Measurements from ENCODE around the gene SPTLC1.

- TF ChIP-seq, protein P1, sequence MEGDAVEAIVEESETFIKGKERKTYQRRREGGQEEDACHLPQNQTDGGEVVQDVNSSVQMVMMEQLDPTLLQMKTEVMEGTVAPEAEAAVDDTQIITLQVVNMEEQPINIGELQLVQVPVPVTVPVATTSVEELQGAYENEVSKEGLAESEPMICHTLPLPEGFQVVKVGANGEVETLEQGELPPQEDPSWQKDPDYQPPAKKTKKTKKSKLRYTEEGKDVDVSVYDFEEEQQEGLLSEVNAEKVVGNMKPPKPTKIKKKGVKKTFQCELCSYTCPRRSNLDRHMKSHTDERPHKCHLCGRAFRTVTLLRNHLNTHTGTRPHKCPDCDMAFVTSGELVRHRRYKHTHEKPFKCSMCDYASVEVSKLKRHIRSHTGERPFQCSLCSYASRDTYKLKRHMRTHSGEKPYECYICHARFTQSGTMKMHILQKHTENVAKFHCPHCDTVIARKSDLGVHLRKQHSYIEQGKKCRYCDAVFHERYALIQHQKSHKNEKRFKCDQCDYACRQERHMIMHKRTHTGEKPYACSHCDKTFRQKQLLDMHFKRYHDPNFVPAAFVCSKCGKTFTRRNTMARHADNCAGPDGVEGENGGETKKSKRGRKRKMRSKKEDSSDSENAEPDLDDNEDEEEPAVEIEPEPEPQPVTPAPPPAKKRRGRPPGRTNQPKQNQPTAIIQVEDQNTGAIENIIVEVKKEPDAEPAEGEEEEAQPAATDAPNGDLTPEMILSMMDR (IDR thresholded peaks at IDR 0.05; ENCODE audit: low read depth, low read length) = no peak
- TF ChIP-seq POLR2A (IDR thresholded peaks at IDR 0.05; ENCODE audit: extremely low read depth, insufficient read length) = no peak
- no peak for TF ChIP-seq MAX (IDR thresholded peaks at IDR 0.05; ENCODE audit: low read depth, low read length)
- TF ChIP-seq MYC (IDR thresholded peaks at IDR 0.05; ENCODE audit: low read depth, low read length) = no peak
These were observed 120.8 kb downstream of the SPTLC1 start for GRCh38 chr9:91994422-91994821.

Measured in NB4 (cell line).